Kasumi-1 (cell line): Measurements from ENCODE around the gene INO80.
"Not testable (repeated sequence)": the region's sequence is repeated elsewhere in the genome, so short reads cannot be mapped to it uniquely, and the experiment has no call there.

Experiments
- DNase-seq, 2 experiments: peaks; one replicate each; lab custom pipeline; 2025; lab: John Stamatoyannopoulos, UW

INO80 gene

GRCh38 chr15:41116116-41116961, at the start of gene INO80:
Gene INO80, minus strand, starts transcription at chr15:41116280. Its CDS starts 19,970 bp downstream, at chr15:41096310.
- peak; percentile 99 for DNase-seq

GRCh38 chr15:41161736-41162135, 45.7 kb upstream of the INO80 start:
- DNase-seq, result no peak

GRCh38 chr15:41161336-41161735, 45.3 kb upstream of the INO80 start:
- DNase-seq, result no peak

GRCh38 chr15:41160639-41161315, 44.7 kb upstream of the INO80 start:
- no peak for DNase-seq

GRCh38 chr15:41154412-41154811, 38.3 kb upstream of the INO80 start:
- no peak for DNase-seq

GRCh38 chr15:41153733-41154132, 37.7 kb upstream of the INO80 start:
- no peak for DNase-seq

GRCh38 chr15:41151451-41152005, 35.4 kb upstream of the INO80 start:
- DNase-seq, result no peak

GRCh38 chr15:41150279-41150678, 34.2 kb upstream of the INO80 start:
- no peak for DNase-seq

GRCh38 chr15:41148065-41148464, 32.0 kb upstream of the INO80 start:
- DNase-seq, result no peak

GRCh38 chr15:41139619-41140018, 23.5 kb upstream of the INO80 start:
- no peak for DNase-seq

- not testable (repeated sequence) for DNase-seq
These were observed 23.0 kb upstream of the INO80 start for GRCh38 chr15:41139112-41139511.

GRCh38 chr15:41135580-41135979, 19.5 kb upstream of the INO80 start:
- DNase-seq, result not testable (repeated sequence)

- no peak for DNase-seq
These were observed 17.4 kb upstream of the INO80 start for GRCh38 chr15:41133454-41133853.

- DNase-seq, result not testable (repeated sequence)
These were observed 16.0 kb upstream of the INO80 start for GRCh38 chr15:41132094-41132493.

GRCh38 chr15:41128174-41128902, 12.3 kb upstream of the INO80 start:
- DNase-seq, result no peak

GRCh38 chr15:41125931-41126642, 10.0 kb upstream of the INO80 start:
- DNase-seq, result no peak

GRCh38 chr15:41125063-41125669, 9.1 kb upstream of the INO80 start:
- DNase-seq, result no peak

- no peak for DNase-seq
These were observed 8.0 kb upstream of the INO80 start for GRCh38 chr15:41124058-41124457.

GRCh38 chr15:41122849-41123248, 6.8 kb upstream of the INO80 start:
- DNase-seq, result no peak

GRCh38 chr15:41121951-41122350, 5.9 kb upstream of the INO80 start:
- no peak for DNase-seq

GRCh38 chr15:41116962-41117252, 827 bp upstream of the INO80 start:
- DNase-seq, result no peak
